HG02759 (cell line): ENCODE measurements around the gene CX3CL1.

ENCODE experiments used
- ATAC-seq: cut with Tn5 transposase; IDR thresholded peaks from one replicate; pipeline ENCODE4 v1.9.1; 2021; ENCODE audit warnings: mild to moderate bottlenecking, moderate library complexity; ENCODE audit not compliant: unreplicated experiment

The CX3CL1 gene

DNA sequence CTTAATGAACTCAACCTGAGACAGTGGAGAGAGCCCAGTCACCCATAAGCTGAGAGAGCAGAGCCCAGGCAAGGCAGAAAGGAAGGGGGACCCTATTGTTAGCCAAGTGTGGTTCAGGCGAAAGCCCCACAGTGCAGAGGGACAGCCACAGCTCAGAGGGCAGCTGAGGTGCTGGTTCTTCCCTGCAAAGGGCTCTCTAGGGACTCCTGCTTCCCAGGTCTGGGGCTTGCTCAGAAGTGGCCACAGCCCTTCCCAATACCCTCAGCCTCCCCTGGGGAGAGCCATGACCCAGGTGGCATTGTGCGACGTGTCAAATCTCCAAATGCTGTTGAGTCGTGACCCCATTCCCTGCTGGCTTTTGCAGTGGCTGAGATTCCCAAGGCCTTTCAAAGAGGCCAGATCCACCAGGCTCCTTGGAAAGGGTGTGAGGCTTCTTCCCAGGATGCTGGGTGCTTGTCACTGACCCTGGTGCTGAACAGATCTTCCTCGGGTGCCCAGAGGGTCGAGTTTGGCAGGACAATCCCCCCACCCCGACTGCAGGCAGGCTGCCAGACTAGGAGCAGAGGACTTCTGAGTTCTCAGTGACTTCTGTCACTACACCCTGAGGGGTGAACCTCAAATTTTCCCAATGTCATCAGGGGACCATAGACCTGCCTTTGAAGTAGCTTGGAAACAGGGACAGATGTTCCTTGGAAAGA lies 29.8 kb downstream of the CX3CL1 start:
- no peak for ATAC-seq

DNA sequence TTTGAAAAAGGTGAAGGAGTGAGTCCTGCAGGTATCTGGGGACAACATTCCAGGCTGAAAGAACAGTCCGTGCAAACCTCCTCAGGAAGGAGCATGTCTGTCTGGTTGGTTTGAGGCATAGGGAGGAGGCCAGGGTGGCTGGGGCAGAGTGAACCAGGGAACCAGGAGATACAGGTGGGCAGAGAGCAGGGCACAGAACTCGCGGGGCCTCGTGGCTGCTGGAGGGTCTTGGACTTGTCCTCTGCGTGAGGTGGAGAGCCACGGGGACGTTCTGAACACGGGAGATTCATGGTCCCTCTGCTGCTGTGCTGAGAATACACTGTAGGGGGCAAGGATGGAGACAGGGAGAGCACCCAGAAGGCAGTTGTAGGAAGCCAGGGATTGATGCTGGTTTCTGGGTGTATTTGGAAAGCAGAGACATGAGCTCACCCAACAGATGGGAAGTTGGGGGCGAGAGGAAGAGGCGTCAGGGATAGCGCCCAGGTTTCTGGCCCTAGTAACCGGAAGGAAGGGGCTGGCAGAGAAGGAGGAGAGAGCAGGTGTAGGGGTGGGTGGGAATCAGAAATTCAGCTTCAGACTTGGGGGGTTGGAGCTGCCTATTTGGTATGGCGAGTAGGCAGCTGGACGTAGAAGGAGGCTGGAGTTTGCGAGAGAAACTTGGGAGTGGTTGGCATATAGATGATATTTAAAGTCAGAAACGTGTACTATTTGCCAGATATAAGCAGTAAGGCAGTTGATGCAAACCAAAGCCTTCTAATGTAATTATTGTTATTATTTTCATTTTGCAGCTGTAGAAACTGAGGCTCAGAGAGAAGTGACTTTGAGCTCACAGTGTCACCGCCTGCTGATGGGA lies 31.9 kb downstream of the CX3CL1 start, which contains the start of gene CCL17:
Gene CCL17, plus strand, starts transcription at position 803 of the 853 bp plus-strand sequence. CDS start 9,166 bp downstream, outside the sequence.
- no peak for ATAC-seq

DNA sequence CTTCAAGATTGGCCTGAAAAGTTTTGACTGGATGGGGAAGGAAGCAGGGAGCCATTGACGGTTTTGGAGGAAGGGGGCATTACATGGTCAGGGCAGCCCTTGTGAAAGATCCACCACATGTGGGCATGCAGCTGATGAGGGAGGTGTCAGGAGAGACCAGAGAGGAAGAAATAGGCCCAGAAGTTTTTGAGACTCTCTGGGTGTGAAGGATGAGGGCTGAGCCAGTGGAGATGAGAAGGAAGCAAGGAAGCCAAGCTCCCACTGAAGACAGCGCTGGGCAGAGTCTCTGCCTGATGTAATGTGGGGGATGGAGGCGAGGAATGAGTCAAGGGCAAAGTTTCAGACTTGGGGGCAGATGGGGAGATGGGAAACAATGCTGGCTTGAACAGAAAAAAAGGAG lies 32.8 kb downstream of the CX3CL1 start:
- ATAC-seq: no peak

DNA sequence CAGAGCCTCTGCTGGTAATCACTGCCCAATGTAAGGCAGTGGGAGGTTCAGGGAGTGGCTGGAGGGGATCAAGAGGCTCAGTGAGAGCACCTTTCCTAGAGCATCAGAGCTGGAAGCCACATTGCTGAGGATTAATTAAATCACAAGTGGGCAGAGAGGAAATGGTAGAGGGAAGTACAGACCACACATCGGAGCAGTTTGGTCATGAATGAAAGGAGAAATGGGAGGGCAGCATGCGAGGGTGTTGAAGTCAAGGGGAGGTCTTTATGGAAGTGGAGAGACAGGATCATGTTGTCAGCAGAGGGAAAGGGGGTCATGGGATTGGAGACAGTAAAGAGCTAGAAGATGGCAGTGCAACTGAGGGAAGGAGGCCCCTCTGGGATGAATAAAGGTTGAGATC lies 34.6 kb downstream of the CX3CL1 start:
- ATAC-seq: no peak

DNA sequence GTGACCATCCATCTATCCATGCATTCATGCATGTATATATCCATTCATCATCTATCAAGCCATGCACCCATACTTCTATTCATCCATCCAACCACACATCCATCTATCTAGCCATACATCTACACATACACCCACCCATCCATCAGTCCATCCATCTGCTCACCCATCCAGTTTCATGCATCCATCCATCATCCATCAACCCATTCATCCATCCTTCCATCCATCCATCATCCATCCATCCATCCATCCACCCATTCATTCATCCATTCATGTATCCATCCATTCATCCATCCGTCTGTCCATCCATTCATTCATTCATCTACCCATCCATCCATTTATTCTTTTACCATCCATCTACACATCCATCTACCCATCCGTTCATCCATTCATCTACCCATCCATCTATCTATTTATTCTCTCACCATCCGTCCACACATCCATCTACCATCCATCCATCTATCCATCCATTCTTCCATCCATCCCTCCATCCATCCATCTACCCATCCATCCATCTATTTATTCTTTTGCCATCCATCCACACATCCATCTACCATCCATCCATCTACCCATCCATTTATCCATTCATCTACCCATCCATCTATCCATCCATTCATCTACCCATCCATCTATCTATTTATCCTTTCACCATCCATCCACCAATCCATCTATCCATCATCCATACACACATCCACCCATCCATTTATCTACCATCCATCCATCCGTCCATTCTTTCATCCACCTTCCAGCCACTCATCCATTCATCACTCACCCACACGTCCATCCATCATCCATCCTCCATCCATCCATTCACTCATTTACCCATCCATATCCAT lies 35.4 kb downstream of the CX3CL1 start:
- ATAC-seq: no peak

DNA sequence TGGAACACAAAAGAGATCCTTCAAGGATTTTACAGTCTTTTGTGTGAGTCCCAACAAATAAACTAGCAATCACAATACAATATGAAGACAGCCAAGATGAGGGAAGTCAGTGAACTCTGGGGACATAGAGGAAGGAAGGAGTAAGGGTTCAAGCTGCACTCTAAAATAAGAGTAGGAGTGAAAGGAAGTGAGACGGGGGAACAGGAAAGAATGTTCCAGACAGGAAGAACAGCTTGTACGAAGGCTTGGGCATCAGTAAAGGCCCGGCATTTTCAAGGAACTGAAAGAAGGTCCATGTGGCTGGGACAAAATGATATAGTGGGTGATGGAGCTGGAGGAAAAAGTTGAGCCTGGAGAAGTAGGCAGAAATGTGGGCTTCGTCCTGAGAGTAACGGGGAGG lies 36.8 kb downstream of the CX3CL1 start:
- ATAC-seq: no peak

DNA sequence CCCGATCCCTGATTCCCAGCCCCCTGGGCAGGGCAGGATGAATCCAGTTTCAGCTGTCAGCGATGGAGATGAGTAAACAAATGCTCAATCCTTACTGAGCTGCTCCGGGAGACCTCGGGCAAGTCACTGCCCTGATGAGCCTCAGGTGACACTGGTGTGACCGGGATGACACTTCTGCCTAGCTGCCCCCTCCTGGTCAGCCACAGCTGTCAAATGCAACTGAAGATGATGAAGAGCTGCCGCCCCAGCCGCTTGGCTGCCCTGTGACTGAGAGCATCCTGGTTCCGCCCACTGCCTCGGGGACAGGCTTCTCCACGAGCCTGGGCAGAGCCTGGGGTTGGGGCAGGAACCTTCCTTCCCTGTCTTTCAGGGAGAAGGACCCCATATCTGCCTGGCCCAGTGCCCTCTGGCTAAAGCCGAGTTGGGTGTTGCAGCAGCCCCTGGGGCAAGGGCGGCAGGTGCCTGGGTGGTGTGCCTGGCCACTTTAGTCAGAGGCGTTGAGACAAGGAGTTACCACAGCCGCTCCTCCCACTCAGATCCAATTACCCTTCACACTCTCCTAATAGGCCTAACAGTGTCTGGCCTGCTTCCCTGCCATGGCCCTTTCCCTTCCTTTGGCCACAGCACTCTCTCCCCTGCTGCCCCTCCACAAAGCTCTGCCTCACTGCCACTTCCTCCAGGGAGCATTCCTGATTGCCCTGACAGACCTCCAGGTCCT lies 37.7 kb downstream of the CX3CL1 start:
- no peak for ATAC-seq

DNA sequence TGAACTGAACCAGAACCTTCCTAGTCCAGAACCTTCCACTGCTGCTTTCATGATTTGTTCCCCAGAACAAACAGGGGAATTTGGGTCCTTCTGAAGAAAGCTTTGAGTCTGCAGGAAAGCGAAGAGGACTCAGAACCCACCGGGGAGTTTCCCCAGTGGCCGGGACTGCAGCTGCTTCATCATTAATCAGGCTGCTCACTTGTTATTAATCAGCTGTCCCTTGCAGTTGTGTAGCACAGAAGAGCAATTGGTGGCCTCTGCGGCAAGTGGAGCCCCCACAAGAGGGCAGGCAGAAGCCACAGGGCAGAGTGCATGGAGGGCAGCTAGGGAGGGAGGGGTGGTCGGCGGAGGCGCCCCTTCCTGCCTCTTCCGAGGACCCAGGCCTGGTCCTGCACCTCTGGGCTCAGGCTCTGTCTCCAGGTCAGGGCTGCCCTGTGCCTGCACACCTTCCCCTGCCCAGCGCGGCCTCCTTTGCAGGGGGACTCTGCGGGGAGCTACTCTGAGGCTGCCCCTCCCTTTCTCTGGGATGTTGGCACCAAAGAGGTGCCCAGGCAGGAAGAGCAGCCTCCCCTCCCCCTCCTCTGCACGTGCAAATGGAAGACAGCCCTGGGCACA lies 39.2 kb downstream of the CX3CL1 start:
- ATAC-seq: peak; percentile 40

DNA sequence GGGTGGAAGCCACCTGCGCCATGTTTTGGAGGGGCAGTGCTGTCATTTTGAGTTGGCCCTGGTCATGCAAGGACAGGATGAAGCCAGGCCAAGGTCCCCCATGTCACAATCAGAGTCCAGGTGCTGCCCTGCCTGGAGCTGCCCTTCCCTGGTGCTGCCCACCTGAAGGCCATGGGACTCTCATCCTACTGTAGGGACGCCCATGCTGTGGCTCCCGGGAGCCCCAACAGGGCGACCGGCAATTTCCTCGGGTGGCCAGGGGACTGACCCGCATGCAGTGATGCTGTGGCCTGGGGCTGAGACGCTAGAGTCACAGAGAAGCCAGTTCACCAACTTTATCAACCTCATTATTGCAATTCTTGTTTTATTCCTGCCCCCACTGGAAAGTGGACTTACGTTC lies 40.3 kb downstream of the CX3CL1 start:
- ATAC-seq: no peak

DNA sequence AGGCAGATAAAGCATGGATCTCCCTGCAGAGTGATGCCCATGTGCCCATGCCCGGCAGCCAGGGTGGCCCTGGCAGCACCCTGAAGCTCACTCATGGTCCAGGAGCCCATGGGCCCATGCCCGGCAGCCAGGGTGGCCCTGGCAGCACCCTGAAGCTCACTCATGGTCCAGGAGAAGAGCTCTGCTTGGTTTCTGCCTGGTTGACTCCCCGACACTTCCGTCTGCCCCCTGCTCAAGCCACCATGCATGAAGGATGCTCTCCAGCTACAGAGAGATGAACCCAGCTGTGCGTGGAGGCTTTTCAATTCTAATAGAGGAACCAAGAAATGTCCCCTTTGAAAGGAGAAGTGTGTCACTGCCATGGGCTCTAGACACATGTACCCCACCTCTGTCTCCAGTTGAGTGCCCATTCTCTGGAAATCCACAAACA lies 41.0 kb downstream of the CX3CL1 start:
- peak; percentile 77 for ATAC-seq

DNA sequence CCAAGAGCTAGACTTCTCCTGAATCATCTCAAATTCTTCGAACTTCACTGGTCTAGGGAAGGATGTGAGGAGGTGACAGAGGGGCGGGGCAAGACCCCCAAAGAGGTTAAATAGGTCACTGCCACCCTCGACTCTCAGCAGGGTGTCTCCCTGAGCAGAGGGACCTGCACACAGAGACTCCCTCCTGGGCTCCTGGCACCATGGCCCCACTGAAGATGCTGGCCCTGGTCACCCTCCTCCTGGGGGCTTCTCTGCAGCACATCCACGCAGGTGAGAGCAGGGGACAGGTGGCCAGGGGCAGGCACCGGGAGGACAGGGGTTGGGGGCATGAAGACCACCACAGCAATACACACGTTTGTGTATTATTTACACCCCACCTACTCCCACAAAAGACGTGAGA lies 41.4 kb downstream of the CX3CL1 start:
- ATAC-seq: no peak

DNA sequence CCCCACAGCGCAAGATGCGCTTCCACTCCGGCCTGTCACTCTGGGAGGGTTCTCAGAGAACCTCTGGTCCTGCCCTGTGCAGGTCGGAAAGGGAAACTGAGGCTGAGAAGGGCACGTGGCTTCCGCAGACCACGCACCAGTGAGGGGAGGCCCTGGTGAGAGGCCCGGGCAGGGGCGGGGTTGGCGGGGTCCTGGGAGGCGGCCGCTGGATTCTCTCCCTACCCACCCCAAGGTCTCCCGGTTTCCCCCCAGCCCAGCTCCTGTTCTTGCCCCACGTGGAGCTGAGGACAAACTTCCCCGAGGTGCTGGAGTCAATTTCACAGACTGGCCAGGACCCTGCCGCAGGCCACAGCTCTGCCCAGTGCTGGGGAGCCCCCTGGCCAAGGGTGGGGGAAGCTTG lies 43.8 kb downstream of the CX3CL1 start:
- ATAC-seq: no peak

DNA sequence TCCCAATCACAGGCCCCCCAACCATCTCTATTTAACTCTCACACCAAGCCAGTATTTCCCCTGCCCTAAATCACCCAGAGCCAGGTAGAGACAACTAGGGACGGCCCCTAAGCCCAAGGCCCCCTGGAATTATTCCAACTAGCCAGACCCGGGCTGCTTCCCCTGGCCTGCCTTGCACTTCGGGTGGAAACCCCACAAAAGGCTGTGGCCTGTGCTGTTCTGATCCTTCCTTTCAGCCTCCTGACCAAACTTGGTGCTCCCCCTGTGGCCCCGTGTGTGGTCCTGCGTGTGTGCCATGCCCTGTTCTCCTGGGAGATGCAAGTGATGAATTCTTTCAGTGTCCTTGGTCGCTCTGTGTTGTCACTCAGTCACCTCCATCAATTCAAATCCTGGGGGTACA lies 47.2 kb downstream of the CX3CL1 start:
- ATAC-seq: no peak

DNA sequence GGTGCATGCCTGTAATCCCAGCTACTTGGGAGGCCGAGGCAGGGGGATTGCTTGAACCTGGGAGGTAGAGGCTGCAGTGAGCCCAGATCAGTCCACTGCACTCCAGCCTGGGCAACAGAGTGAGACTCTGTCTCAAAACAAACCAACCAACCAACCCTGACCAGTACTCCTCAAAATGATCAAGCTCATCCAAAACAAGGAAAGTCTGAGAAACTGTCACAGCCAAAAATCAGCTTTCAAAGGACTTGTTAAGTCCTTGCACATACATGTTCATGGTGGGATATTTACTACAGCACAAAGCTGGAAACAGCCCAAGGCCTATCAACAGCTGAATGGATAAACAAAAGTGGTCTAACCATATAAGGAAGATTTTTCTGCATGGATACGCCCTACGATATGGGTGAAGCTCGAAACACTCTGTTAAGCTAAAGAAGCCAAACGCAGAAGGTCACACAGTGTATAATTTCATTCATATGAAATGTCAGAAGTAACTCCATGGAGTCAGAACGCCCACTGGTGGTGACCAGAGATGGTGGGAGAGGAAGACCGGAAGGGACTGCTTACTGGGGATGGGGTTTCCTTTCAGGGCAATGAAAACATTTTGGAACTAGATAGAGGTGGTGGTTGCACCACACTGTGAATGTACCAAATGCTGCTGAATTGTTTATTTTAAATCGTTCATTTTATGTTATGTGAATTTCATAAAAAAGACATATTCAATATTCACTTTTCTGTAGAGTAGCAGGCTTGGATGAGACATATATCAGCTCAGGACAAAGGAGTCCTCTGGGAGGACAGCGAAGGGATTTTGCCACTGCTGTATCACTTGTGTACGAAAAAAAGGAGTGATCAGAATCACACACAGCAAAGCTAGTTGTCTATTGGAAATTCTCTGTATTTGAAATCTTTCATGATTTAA lies 50.0 kb downstream of the CX3CL1 start:
- no peak for ATAC-seq

DNA sequence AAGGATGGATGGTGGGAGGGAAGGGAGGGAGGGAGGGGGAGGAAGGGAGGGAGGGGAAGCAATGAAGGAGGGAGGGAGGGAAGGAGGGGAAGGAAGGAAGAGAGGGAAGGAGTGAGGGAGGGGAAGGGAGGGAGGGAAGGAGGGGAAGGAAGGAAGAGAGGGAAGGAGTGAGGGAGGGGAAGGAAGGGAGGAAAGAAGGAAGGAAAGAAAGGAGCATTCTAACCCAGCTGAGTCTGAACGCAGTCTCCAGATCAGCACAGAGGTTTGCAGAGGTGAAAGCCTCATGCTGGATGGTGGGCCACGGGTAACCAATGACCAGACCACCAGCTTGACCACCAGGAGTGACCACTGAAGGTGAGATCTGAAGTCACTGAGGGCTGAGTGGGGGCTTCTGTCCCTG lies 50.9 kb downstream of the CX3CL1 start:
- ATAC-seq: no peak

DNA sequence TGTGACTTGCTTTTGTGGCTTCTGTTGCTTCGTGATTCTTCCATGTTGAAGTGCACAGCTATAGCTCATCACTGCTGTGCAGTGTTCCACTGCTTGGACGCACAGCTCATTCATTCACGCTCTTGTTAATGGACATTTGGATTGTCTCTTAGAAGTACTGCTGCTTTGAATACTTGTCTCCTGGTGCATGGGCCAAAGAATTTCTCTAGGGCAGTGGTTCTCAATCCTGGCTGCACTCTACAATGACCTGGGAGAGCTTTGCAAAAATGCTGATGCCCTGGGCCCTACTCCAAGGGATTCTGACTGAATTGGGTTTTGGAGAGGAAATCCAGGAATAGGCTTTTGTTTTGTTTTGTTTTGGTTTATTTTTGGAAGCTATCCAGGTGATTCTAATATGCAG lies 52.3 kb downstream of the CX3CL1 start:
- no peak for ATAC-seq

DNA sequence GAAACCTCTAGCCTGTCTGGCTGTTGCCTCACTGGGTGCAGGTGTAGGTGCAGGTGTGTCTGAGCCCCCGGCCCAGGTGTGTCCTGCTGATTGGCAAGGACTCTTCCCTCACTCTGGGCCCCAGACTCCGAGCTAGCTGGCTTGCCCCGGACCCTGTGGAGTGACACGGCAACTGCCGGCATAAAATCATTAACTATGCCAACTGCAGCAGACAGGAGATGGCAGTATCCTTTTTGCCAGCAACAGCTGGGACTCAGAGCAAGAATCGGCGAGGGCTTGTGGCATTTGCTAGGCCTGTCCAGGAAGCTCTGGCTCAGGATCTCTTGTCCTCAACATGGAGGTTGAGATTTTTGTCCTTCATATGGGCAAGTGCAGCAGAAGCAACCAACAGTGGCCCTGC lies 54.1 kb downstream of the CX3CL1 start:
- ATAC-seq: no peak

DNA sequence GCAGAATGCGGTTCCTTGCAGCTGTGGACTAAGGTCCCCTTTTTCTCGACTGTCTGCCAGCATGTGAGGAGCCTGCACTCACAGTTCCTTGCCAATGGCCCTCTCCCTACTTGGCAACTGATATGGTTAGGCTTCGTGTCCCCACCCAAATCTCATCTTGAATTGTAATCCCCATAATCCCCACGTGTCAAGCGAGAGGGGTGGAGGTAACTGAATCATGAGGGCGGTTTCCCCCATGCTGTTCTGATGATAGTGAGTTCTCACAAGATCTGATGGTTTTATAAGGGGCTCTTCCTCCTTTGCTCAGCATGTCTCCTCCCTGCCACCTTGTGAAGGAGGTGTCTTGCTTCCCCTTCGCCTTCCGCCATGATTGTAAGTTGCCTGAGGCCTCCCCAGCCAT lies 55.0 kb downstream of the CX3CL1 start:
- ATAC-seq: no peak

DNA sequence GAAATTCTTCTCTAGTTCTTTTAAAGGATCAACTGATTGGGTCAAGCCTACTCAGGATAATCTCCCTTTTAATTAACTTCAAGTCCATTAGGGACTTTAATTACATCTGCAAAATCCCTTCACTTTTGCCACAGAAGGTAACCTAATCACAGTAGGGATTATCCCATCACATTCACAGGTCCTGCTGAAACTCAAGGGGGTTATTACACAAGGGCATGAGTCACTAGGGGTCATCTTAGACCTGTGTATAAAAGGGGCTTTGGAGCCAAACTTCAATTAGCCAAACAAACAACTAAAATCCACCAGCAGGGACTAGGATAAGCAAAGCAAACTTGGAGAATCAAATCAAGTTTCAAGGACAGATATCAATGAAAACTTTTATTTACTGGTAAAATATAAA lies 55.5 kb downstream of the CX3CL1 start:
- ATAC-seq: no peak
